GM21390 (cell line): Measurements from ENCODE around the gene PAK1.

Source experiments
- ATAC-seq: cut with Tn5 transposase; IDR thresholded peaks from one replicate; pipeline ENCODE4 v1.9.1; 2021; ENCODE audit not compliant: unreplicated experiment

PAK1 gene

GRCh38 chr11:77475206-77475605 lies 1.3 kb upstream of the PAK1 start:
- no peak for ATAC-seq

DNA sequence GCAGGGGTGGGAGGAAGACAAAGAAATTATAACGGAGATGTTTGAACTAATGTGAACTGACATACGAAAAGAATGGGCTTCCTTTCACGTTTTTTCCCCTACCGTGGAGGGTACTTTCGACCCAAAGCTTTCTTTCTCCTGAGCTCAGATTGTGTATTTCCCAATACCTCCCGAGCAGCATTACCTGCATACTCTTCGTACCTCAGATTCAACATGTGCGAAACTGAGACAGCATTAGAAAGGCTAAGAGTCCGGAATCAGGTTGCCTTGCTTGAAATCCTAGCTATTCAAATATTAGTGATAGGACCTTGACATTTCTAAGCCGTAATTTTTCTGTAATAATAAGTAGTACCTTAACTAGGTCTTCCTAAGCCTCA lies 778 bp upstream of the PAK1 start:
- ATAC-seq: no peak

- peak; percentile 37 for ATAC-seq
Measured at GRCh38 chr11:77472991-77473800, 698 bp downstream of the PAK1 start.

DNA sequence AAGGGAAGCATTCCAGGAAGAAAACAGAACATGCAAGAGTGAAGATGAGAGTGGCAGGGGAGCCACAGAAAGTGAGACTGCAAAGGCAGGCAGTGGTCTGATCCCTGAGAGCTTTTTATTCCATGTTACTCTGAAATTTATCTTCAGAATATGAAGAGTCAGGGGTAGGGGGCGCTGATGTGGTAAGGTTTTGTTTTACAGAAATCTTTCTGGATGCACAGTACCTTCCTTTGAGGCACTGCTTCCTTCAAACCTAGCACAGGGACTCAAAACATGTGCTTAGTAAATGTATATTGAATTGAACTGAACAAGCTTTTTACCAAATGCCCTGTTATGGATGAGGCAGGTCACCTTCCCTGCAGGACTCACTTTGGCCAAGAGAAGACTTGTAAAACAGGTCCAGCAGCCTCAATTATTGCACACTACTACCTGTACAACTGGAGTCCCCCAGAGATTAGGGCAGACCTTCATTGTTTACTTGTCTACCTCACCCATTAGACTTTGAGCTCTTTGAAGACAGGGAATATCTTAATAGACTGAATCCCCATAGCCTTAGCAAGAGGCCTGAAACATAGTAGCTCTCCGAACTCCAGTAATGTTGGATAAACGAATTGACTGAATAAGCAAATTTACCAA lies 2.2 kb downstream of the PAK1 start:
- ATAC-seq: no peak

DNA sequence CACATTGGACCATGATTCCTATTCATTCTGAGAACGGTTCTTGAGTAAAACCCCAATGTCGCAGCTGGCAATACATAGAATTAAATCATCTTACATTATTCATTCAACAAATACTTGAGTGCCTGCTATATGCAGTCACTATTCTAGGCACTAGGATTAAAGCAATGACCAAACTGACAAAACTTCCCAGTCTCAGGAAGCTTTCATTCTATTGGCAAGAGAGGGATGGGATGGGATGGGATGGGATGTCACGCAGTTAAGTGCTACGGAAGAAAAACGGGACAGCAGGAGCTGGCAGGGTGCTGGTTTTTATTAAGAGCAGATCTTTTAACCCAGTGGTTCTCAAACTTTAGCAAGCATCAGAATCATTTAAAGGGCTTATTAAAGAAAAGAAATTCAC lies 2.9 kb downstream of the PAK1 start:
- no peak for ATAC-seq

DNA sequence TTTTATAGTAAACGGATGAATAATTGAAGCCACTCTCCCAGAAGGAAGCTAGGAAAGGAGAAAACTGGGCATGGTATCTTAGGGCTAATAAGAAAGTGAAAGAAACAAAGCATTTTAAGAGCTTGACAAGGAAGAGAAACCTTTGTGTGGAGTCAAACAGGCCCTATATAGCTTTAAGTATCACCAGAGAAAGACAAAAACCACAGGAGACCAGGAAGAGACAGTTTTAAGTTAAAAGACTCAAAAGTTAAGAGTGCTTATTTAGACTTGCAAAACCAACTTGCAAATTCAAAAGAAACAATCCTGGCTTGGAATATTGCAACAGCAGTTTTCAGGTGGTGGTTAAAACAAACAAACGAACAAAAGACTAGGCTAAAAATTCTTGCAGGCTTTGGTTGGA lies 3.4 kb downstream of the PAK1 start:
- peak; percentile 51 for ATAC-seq

DNA sequence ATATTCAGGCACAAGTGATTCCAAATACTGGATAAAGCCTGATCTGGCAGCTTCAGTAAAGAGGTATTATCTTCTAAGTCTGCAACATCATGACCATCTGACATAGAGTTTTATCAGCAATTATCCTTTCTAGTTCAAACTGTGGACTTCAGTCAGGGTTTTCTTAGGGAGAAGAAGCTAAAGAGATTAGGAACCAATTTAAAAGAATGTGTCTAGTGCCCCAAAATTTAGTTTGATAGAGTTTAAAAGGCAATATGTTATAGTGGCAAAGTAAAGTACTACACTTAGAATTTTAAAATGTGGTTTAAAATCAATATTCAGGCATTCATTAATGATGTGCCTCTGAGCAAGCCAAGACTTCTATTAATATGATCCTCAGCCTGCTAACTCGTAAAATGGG lies 5.4 kb downstream of the PAK1 start:
- ATAC-seq: no peak

GRCh38 chr11:77467993-77468392 lies 5.9 kb downstream of the PAK1 start:
- no peak for ATAC-seq

GRCh38 chr11:77467233-77467632 lies 6.7 kb downstream of the PAK1 start:
- ATAC-seq: no peak

DNA sequence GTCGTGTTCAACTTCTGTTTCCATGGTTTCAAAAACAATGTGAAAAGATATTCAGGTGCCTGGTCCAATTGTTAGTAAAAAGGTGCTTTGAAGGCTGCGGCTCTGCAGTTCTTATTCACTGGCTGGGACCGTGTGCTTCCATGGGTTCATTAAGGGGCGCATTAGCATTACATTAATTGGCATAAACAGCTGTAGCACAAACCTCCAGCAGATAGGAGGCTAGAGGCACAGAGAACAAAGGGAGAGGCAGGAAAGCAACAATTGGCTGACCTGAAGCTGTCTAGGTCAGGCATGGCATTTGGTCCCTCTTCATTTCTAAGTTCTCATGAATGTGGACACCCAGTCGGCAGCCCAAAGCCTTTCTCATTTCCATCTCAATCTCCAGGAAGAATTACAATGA lies 16.6 kb downstream of the PAK1 start:
- peak; percentile 33 for ATAC-seq

DNA sequence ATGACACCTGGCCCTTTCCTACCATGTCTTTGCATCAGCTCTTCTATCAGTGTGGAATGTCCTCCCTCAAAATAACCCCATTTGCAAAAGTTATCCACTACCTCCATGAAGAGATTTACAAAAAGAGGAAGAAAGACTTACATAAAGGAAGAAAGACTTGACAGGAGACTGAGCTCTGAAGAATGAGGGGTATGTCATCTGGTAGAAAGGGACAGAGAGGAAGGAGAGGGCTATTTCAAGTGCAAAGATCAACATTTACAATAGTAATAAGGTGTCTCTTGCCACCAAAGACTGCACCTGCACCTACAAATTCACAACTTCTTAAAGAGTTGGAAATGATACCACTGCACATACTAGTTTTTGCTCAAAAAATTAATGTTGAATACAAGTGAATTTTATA lies 18.2 kb downstream of the PAK1 start:
- no peak for ATAC-seq

- no peak for ATAC-seq
Measured at GRCh38 chr11:77454867-77455655, 18.8 kb downstream of the PAK1 start.

DNA sequence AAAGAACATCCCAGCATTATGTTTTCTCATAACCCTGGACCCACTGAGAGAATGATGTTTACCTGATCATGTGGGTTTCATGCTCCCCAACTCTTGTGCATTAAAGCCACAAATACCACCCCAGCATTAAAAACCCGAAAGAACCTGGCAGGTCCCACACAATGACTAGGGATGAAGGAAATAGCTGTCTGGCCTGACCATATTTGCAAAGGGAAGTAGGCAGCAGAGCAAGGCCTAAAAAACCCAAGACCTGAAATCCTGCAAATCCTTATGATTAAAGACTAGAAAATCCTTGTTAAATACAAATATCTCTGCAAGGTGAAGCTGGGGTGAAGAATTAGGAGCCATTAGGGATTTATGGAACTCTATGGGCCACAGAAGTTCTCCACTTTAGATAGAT lies 23.7 kb downstream of the PAK1 start:
- ATAC-seq: no peak

DNA sequence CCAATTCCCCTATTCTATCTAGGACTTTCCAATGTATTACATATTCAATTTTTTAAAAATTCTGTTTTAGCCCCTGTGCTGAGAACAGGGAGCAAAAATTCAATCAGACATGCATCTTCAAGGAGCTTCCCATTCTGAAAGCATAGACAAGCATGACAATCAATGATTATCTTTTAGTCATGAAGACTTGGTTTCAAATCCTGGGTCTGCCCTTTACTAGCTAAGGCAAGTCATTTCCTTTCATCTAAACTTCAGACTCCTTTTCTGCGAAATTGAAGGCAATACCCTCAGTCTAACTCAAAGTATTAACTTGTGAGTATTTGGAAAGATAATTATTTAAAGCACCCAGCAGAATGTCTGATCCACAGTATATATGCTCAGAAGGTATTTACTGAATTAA lies 24.1 kb downstream of the PAK1 start:
- no peak for ATAC-seq

GRCh38 chr11:77449060-77449521 lies 24.8 kb downstream of the PAK1 start:
- ATAC-seq: peak; percentile 63

GRCh38 chr11:77448269-77448668 lies 25.6 kb downstream of the PAK1 start:
- ATAC-seq: no peak

DNA sequence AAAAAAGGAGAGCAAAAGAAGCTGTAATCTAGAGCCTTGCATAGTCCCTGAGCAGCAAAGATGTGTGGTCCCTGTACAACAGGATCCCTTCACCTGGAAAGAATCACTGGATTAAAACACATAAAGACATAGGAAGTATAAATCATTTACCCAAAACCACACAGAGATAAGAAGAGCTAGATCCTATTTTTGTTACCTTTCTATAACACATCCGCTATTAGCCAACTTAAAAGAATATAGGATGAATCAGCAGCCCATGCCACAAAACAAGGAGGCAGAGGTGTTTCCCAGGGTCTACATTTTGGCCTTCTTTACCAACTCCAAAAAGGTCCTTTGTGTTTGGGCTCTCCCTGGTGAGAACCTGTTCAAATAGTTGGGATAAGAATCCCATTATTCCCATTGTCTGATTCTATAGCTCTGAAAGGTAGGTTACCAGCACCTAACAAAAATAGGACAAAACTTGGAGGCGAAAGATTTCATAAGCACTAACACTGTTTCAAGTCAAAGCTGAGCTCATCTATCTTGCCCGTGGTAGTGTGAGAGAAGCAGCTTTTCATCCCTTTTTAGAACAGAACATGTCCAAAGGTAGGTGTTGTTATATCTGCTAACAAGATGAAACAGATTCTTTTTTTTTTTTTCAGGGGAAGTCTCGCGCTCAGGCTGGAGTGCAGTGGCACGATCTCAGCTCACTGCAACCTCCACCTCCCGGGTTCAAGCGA lies 26.8 kb downstream of the PAK1 start:
- ATAC-seq: no peak

DNA sequence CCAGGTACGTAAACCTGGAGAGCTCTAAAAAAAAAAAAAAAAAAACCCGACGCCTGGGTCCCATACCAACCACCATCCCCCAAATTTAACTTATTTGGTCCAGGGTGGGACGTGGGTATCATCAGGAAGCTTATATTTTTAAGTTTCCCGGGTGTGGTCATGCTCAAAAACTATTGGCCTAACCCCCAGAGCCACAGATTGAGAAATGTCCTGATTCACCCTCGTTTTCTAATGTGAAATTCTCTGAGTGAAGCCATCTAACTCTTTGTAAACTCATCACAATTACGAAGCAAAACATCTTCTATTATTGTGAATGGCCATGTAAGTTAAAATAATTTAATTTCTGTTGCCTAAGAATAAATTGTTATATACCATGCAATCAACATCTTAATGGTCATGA lies 29.6 kb downstream of the PAK1 start:
- ATAC-seq: no peak

GRCh38 chr11:77442394-77443053 lies 31.4 kb downstream of the PAK1 start:
- peak; percentile 48 for ATAC-seq

- no peak for ATAC-seq
Measured at GRCh38 chr11:77441426-77441825, 32.5 kb downstream of the PAK1 start.

DNA sequence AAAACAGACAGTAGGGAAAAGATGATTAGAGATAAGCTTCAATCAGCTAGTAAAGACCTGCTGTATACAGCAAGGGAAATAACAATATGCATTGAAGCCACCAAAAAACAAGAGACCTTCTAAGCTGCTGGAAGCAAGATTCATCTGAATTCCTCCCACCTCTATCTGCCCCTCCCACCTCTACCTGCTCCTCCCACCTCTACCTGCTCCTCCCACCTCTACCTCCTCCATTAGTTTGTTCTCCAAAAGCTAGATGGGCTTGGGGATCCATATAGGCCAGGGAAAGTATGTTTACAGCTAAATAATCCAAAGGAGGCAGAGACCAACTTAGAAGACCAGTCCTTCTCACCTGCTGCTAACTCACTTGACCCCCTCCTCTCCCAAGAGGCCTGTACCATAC lies 33.2 kb downstream of the PAK1 start:
- ATAC-seq: no peak
